Measurements from ENCODE around the gene PPP1R37.
A peak's percentile ranks its signal among the peaks of the same experiment; 100 is the strongest.

The PPP1R37 gene

DNA sequence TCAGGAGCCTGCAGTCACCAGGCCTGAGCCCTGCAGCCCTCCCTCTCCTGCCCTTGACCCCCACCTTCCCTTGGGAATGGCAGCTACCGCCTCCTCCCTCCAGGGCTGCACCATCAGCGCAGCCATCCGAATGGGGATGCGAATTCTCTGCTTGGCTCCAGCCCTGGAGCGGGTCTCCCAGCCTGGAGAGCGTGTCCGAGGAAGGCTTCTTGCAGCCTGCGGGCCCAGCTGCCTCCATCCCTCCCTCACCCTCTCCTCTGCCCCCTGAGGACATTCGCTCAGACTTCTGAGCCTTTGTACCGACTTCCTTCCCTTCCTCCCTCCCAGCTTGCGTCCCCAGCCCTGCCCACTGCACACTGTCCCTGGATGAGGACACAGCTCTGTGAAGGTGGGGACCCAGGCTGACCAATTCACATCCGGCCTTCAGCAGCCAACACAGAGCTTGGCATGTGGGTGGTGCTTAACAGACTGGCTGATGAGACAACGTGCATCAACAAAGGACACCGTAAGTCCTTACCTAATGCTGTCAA lies 73.8 kb downstream of the PPP1R37 start:
- no peak for DNase-seq

DNA sequence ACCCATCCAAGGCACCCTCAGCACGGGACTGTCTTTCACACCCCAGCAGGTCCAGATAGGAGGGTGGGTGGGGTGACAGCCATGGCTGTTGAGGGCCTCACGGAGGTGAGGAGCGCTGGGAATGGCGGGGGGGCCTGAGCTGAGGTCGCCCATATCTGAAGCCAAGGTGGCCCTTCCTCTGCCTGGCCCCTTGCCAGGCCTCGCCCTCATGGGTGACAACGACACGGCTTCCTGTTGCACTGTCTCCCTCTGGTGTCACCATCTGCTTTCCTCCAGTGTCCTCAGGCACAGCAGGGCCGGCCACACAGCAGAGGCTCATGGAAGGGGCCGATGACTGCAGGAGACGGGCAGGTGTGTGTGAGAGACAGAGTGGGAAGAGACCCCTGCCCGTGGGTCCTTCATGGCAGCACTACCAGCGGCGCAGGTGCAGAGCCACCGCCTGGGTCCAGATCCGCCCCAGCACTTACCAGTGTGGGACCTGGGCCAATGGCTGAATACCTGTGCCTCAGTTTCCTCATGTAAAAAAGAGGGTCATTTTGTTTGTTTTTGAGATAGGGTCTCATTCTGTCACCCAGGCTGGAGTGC lies 75.9 kb downstream of the PPP1R37 start:
- DNase-seq: no peak

DNA sequence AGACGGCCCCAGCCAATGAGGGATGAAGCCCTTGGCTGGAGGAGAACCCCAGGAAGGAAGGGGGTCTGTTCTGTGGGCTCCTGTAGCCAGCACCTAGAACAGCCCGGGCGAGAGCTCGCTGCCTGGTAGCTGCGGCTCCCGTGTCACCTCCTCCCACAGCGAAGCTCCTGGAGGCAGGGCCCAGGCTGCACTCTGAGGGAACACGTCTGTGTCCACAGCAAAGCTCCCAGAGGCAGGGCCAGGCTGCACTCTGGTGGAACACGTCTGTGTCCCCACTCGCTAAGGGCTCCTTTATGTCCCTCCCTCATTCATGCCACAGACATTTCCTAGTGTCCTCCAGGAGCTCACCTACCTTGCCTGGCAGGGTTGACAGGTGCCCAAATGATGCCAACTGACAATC lies 76.6 kb downstream of the PPP1R37 start:
- no peak for DNase-seq

DNA sequence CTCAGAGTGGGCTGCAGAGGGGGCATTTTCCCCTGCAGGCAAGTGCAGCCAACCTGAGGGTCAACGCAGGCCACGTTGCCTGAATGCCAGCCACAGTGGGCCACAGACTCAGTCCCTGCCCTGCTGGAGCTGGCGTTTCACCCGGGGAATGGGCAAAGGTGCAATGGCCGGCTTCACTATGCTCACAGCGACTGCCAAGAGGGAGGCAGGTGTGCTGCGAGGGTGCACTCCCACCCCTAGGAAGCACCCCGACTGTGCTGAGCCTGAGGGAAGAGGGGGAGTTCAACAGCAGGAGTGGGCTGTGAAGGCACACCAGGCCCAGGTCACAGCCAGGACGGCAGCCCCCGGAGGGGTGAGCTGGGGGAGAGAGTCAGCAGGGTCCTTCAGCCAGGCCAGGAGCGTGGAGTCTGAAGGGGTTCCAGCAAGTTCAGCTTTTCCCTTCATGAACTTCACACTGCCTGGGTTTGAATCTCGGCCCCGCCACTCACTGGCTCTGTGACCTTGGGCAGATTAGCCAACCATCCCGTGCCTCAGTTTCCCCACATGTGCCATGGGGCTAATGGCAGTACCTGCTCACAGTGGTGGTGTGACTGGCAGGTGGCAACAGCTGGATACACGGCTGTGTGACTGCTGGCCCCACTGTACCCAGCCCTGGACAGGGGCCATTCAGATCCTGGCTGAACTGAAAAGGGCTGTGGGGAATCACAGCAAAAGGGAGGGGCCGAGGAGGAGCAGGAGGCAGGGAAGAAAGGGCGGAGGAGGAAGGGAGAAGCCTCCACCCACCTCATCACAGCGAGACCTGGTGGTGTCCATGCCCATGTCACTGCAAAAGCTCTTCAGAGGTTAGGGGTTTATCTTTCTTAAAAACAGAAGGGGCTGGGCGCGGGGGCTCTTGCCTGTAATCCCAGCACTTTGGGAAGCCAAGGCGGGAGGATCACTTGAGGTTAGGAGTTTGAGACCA lies 77.4 kb downstream of the PPP1R37 start:
- DNase-seq: no peak

DNA sequence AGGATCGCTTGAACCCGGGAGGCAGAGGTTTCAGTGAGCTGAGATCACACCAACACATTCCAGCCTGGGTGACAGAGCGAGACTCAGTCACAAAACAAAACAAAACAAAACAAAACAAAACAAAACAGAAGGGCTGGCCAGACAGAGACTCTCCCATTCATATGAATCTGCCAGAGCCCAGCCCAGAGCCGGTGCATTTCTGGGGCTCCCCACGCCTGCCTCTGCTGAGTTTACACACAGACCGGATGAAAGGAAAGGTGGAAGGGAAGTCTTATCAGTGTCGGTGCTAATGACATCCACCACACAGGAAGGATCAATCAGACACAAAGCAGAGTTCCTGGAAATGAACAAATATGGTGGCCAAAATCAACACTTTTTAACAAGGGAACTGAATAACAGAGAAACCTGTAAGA lies 78.2 kb downstream of the PPP1R37 start:
- no peak for DNase-seq

DNA sequence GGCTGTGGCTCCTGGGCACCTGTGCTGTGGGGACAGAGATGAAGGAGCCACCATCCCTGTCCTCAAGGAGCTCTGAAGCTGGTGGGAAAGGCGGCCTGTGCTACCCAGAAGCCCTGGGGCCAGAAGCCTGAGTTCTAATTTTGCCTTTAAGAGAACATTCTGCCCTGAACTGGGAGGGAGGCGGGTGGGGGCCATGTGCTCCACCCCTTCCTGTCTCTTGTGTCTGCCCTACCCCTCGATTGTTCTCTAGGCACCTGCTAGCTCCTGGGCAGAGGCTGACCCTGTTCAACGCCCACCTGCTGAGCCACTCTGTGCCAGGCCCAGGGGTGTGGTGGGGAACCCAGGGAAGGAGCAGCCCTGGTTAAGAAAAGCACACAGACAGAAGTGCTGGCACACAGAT lies 79.2 kb downstream of the PPP1R37 start:
- no peak for DNase-seq

DNA sequence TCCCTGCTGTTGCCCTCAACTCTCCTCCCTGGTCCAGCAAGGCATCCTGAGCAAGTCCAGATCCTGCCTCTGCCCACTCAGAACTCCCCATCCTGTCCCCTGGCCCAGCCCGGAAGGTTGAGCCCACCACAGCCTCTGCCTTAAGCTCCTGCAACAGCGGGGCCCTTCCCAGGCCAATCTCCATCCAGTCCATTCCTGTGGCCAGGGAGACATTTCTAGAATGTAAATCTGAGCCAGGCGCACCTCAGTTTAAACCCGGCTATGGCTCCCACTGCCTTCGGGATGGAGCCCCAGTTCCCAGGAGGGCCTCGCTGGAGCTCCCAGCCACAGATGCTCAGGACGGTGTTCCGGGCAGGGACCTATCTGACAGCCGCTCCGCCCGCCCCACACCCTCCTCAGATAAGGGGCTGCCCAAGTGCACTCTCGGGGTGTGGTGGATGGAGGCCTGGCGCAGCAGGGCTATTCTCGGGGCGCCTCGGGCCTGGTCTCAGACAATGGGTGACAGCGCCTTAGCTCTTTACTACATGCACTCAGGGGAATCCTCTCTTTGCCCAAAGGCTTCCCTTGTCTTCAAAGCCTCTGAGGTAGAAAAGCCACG lies 79.7 kb downstream of the PPP1R37 start:
- no peak for DNase-seq

DNA sequence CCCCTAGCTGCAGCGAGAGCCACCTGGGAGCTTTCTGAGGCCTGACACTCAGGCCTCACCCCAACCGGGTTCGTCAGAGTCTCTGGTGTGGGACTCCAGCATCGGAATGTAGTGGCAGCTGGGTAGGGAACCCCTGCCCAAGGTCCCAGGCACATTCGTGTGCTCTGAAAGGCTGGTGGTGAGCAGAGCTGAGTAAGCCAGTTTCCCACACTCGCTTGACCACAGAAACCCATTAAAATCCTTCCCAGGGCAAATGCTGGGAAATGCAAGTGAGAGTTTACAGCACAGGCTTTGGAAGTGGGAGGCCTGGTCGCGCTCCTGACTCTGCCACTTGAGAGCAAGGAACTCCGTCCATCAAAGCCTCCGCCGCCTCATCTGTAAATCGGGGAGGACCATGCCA lies 80.8 kb downstream of the PPP1R37 start:
- DNase-seq: no peak

DNA sequence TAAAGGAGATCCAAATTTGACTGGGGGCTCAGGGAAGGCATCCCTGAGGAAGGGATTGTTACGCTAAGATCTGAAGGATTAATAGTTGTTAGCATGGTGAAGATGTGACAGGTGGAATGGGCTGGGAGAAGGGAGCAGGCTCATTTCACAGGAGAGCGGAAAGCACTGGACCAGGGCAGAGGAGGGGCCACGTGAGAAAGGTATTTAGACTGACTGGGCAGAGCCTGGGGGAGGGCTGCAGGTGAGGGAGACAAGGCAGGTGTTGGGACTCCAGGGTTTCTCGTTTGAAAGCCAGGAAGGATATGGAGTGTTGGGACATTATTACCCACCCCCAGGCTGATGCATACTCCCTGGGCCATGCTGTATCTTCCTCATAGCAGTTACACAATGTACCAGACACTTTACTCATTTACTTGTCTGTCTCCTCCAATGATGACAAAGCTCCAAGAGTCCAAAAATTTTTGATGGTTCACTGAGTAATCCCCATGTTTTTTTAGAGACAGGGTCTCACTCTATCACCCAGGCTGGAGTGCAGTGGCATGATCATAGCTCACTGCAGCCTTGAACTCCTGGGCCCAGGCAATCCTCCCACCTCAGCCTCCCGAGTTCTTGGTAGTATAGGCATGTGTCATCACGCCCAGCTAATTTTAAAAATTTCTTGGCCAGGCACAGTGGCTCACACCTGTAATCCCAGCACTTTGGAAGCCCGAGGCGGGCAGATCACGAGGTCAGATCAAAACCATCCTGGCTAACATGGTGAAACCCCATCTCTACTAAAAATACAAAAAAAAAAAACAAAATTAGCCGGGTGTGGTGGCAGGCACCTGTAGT lies 82.8 kb downstream of the PPP1R37 start:
- no peak for DNase-seq

DNA sequence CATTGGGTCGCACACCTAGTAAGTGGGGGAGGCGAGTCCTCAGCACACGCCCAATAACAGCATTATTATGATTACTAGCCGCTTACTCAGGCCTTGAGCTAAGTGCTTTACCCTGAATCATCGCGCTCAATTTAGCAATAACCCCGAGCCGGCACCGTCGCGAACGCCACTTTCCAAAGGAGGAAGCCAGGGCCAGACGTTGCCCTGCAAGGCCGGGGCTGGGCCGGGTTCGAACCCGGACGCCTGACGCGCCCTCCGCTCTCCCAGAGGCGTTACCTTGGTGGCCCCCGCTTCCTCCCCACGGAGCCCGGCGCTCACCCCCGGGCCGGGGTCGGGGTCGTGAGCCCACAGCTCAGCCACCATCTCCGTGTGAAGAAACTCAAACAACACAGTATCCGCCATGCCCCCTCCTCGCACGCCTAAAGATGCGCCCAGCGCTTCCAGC lies 84.9 kb downstream of the PPP1R37 start, which contains the start of gene TRAPPC6A:
TRAPPC6A (minus strand) TSS at position 421 of the 445 bp plus-strand sequence; CDS start at position 402, 19 bp downstream.
- DNase-seq: no peak

DNA sequence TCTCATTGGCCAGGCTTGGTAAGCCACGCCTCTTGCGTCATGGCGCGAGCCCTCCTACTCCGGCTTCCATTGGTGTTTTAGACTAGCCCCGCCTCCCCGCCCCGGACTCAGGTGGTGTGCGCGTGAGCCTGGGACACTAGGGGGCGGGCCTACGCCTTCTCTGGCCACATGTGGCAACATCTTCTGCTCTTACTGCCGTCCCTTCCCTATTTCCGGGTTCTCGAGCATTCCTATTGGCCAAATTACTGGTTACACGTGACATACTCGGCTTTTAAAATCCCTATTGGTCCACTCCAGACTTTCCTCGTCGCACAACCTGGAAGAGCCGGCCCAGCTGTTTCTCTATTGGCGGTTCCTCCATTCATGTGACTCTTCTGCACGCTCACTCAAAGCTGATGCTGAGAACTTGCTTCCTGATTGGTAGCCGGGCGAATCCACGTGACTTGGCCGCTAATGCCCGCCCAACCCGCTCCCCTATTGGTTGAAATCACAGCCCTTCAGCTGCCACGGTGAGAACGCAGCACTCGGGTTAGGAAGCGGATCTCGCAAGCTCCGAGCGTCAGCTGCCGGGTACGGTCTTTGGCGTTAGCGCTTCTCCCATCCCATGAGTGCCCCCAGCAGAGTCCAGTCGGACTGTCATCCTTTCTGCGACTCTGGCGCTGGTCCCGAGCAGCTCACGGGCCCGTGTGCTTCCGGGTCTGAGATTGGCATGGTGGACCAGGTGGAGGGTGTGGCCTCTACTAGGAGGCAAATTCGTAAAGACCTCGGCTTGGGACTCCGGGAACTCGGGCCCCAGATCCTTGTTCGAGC lies 85.5 kb downstream of the PPP1R37 start, which contains the start of gene BLOC1S3:
BLOC1S3 (plus strand) TSS at position 523 of the 810 bp plus-strand sequence. CDS start 513 bp downstream, outside the sequence.
- peak; percentile 90 to 100 (median 100) for DNase-seq

DNA sequence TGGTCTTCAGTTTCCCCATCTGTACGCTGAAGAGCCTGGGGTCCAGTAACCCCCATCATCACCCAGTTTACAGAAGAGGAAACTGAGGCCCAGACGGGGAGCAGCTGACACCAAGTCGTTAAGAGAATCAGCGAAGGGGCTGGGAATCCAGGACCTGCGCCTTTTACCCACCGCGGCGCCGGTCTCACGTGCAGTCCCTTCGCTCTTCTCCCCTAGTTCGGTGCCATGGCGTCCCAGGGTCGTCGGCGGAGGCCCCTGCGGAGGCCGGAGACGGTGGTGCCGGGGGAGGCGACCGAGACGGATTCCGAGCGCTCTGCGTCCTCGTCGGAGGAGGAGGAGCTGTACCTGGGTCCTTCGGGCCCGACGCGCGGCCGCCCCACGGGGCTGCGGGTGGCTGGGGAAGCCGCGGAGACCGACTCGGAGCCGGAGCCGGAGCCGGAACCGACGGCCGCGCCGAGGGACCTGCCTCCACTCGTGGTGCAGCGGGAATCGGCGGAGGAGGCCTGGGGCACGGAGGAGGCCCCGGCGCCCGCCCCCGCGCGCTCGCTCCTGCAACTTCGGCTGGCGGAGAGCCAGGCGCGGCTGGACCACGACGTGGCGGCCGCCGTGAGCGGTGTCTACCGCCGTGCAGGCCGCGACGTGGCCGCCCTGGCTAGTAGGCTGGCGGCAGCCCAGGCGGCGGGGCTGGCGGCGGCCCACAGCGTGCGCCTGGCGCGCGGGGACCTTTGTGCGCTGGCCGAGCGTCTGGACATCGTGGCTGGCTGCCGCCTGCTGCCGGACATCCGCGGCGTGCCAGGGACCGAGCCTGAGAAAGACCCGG lies 86.3 kb downstream of the PPP1R37 start:
- DNase-seq: peak in 7 of 56 donors; percentile 14 to 42 (median 36)

DNA sequence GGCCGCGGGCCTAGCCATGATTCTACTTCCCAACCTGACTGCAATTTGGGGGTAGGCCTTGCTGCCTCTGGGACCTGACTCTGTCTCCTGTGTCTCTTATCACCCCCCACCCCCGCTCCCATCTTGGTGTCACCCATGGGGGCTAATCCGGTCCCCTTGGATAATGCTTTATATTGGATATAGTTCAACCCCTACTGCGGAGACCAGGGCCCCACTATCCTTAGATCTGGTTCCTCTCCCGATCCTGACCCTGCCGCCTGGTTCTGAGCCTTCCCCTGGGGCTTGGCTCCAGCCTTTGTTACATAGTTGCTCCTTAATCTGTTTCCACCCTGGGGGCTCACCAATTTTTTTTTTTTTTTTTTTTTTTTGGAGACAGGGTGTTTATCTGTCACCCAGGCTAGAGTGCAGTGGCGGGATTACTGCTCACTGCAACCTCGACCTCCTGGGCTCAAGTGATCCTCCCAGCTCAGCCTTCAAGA lies 87.0 kb downstream of the PPP1R37 start:
- DNase-seq: no peak

DNA sequence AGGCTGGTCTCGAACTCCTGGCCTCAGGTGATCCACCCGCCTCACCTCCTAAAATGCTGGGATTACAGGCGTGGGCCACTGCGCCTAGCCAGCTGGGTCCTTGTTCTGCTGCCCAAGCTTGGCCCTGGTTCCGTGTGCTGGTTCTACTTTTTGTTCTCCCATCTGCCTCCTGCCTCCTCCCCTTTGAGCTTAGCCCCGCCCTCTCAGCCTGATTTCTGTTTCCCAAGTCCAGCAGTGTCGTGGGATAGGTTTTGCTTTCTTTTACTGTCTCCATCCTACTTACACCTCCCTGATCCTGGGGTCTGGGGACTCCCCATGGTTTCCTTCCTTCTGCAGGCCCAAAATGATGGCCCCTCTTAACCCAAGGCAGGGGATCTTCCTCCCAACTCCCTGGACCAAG lies 88.0 kb downstream of the PPP1R37 start:
- no peak for DNase-seq

DNA sequence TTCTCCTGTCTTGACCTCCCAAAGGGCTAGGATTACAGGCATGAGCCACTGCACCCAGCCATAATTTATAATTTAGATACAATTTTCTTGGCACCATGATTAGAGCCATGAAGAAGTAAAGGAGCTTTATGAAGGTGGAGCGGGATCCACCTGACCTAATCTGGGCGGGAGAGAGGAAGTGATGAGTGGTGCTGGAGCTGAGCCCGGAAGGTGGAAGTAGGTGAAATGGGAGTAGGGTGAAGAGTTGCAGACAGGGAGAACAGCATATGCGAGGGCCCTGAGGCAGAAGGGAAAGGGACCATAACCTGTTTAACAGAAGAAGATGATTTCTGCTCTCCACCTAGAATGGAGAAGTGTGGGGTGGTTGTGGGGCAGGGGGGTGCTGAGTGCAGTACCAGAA lies 89.8 kb downstream of the PPP1R37 start:
- no peak for DNase-seq

DNA sequence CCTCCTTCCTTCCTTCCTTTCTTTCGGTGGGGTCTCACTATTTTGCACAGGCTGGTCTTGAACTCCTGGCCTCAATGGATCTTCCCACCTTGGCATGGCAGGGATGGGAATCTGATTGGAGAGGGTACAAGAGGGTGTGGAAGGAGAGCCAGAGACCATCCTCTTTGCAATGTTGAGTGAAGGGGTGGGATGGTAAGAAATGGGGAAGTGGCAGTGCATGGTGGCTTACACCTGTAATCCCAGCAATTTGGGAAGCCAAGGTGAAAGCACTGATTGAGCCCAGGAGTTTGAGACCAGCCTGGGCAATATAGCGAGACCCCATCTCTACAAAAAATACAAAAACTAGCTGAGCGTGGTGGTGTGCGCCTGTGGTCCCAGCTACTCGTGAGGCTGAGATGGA lies 91.1 kb downstream of the PPP1R37 start:
- no peak for DNase-seq

DNA sequence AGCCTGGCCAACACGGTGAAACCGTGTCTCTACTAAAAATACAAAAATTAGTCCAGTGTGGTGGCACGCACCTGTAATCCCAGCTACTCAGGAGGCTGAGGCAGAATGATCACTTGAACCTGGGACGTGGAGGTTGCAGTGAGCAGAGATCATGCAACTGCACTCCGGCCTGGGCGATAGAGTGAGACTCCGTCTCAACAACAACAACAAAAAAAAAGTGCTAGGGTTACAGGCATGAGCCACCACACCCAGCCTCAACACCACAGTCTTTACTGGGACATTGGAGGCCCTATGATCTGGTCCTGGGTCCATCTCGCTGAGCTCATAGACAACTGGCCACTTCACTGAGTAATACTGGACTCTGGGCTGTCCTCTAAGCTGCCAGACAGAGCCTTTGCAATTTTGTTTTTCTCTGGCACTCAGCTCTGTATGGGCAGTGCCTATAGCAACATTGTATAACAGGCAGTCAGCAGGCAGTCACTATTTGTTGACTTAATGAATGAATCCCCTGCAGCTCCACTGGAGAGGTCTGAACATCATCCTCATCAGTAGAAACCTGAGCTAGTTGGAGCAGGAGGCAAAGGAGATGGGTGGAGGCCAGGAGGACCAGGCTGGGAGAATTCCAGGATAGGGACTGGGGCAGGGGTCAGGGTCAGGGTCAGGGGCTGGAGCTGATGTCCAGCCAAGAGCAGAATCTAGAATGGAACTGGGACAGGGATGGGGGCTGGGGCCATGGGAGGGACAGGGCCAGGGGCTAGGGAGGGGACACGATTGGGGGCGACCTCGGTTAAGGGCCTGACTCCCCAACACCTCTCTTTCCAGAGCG lies 93.7 kb downstream of the PPP1R37 start:
- DNase-seq: no peak
